GM18517 (cell line): ENCODE results near the gene GTF2H4.

ENCODE experiments used
- ATAC-seq: cut with Tn5 transposase; IDR thresholded peaks from one replicate; pipeline ENCODE4 v1.9.1; 2021; ENCODE audit warnings: mild to moderate bottlenecking, moderate library complexity; ENCODE audit not compliant: unreplicated experiment

GTF2H4 gene

GRCh38 chr6:30951907-30952469, 44.0 kb downstream of the GTF2H4 start:
- ATAC-seq, result no peak

DNA sequence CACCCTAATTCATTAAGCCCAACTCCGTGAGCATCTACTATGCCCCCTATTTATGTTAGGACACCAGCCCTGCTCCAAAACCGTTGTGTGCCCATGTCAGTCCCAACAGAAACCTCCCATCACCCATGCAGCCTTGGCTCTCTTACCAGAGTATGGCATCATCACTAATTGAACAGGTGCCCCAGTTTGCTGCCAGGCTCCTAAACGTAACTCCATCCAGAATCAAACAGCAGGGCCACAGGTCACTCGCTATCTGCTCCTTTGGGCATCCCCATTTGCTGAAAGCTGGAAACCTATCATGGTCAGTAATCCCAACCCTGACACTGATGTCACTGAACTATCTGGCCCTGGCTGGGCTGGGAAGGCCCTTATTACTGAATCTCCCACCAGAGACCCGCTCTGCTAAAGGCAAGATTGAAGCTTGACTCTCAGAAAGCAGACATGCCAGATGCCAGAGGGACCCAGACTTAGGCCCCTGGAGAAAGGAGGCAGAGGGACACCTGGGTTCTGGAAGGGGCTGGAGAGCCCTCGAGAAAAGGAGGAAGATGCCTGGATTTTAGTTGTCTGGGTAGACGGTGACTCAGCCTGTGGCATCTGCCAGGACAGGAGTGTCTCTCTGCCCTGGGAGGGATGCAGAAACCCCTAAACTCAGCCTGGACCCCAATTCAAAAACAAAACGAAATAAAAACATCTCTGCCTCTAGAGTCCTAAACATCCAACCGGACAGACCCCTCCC, 46.8 kb downstream of the GTF2H4 start:
- no peak for ATAC-seq

GRCh38 chr6:30955367-30956042, 47.5 kb downstream of the GTF2H4 start:
- no peak for ATAC-seq

DNA sequence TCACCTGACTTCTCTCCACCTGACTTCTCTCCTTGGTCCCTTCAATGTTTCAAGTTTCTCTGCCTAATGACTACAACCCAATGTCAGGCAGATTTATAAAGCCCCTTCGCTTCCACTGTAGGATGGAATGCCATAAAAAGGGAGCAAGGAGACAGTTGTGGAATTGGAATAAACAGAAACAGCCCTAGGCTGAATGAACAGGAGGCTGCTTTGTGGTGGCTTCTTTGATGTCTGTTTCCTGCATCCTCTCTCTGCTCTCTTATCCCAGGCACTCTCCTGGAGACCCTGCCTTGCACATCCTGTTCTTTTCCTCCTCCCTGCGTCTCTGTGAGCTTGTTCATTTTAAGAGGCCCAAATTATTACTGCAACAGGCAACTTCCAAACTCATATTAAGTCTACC, 49.7 kb downstream of the GTF2H4 start:
- ATAC-seq, result no peak

GRCh38 chr6:30960907-30961673, 53.1 kb downstream of the GTF2H4 start:
- no peak for ATAC-seq

GRCh38 chr6:30962716-30963115, 54.7 kb downstream of the GTF2H4 start:
- ATAC-seq, result no peak

DNA sequence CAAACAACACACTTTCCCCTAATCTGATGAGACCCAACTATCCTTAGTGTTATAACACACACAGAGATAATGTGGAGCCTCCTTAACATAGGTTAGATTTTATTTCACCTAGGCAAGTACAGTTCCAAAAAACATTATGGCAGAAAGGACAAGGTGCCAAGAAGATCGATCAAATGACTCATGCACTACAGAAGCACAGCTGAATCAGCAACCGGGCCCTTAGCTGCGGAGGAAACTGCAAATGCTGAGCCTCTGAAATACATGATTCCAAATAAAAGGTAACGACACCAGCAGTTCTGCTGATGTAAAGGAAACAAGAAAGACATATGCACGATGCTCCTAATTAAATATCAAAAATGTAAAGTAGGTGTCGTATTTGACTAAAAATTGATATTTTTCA, 55.6 kb downstream of the GTF2H4 start:
- no peak for ATAC-seq
